ENCODE measurements around the gene KRTAP5-4.

Gene KRTAP5-4

DNA sequence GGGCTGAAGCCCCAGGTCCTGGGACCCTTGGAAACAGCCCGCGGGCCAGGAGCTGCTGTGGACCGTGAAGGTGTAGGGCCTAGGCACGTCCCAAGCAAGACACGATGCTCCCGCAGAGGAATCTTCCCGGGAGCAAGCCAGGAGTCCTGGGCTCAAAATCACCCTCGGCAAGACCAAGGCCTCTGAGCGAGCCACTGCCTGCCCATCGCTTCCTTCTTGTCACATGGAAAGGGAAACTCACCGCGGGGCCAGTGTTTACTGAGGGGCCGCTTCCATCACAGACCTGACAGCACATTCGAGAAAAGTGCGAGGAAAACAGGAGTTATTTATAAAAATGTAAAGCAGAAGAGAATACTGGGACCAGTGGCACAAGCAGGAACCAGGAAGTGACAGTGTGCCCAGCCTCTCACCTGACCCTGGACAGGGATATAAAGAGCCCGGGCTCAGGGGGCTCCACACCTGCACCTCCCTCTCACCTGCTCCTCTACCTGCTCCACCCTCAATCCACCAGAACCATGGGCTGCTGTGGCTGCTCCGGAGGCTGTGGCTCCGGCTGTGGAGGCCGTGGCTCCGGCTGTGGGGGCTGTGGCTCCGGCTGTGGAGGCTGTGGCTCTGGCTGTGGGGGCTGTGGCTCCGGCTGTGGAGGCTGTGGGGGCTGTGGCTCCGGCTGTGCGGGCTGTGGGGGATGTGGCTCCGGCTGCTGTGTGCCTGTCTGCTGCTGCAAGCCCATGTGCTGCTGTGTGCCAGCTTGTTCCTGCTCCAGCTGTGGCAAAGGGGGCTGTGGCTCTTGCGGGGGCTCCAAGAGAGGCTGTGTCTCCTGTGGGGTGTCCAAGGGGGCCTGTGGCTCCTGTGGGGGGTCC is 7.6 kb upstream of the KRTAP5-4 start, which contains the start of gene KRTAP5-5:
Gene KRTAP5-5, plus strand, starts transcription at position 450 of the 860 bp plus-strand sequence. Its CDS starts 66 bp downstream, at position 516.
- H3K9ac ChIP-seq (ENCODE audit: low read depth, low read length, poor library complexity, severe bottlenecking), result no peak within 1 kb of the TSS
- H2AFZ ChIP-seq (ENCODE audit: low read length), result no peak within 1 kb of the TSS
- no peaks in the 10 kb centered on the region for H3K27me3 ChIP-seq (ENCODE audit: insufficient read depth, low read length, poor library complexity, severe bottlenecking)
- no peaks in the 10 kb centered on the region for H3K4me1 ChIP-seq (ENCODE audit: insufficient read depth, low read length, poor library complexity, severe bottlenecking)
- no peak within 1 kb of the TSS for H3K4me3 ChIP-seq (ENCODE audit: low read length, poor library complexity, severe bottlenecking)
- no peaks in the 10 kb centered on the region for H3K9me3 ChIP-seq (ENCODE audit: insufficient read depth, low read depth, low read length)
- no peaks in the 10 kb centered on the region for H3K36me3 ChIP-seq (ENCODE audit: insufficient read depth, low read length)
- no peak within 1 kb of the TSS for H3K4me2 ChIP-seq (ENCODE audit: low read depth, low read length, poor library complexity, severe bottlenecking)
- H3K79me2 ChIP-seq (ENCODE audit: insufficient read depth, low read length), result no peaks in the 10 kb centered on the region
- no peaks in the 10 kb centered on the region for H4K20me1 ChIP-seq (ENCODE audit: insufficient read depth, low read length, poor library complexity, severe bottlenecking)
- TF ChIP-seq EZH2phosphoT487 (IDR thresholded peaks at IDR 0.05; ENCODE audit: borderline replicate concordance), result no peak
- TF ChIP-seq, protein P1, sequence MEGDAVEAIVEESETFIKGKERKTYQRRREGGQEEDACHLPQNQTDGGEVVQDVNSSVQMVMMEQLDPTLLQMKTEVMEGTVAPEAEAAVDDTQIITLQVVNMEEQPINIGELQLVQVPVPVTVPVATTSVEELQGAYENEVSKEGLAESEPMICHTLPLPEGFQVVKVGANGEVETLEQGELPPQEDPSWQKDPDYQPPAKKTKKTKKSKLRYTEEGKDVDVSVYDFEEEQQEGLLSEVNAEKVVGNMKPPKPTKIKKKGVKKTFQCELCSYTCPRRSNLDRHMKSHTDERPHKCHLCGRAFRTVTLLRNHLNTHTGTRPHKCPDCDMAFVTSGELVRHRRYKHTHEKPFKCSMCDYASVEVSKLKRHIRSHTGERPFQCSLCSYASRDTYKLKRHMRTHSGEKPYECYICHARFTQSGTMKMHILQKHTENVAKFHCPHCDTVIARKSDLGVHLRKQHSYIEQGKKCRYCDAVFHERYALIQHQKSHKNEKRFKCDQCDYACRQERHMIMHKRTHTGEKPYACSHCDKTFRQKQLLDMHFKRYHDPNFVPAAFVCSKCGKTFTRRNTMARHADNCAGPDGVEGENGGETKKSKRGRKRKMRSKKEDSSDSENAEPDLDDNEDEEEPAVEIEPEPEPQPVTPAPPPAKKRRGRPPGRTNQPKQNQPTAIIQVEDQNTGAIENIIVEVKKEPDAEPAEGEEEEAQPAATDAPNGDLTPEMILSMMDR (conservative IDR thresholded peaks at IDR 0.05; ENCODE audit: low read length), result no peak
- H3K9me2 ChIP-seq (replicated peaks; ENCODE audit: low read depth, low read length), result no peaks in the 10 kb centered on the region
- H3F3A ChIP-seq (ENCODE audit: low read depth), result no peaks in the 10 kb centered on the region

DNA sequence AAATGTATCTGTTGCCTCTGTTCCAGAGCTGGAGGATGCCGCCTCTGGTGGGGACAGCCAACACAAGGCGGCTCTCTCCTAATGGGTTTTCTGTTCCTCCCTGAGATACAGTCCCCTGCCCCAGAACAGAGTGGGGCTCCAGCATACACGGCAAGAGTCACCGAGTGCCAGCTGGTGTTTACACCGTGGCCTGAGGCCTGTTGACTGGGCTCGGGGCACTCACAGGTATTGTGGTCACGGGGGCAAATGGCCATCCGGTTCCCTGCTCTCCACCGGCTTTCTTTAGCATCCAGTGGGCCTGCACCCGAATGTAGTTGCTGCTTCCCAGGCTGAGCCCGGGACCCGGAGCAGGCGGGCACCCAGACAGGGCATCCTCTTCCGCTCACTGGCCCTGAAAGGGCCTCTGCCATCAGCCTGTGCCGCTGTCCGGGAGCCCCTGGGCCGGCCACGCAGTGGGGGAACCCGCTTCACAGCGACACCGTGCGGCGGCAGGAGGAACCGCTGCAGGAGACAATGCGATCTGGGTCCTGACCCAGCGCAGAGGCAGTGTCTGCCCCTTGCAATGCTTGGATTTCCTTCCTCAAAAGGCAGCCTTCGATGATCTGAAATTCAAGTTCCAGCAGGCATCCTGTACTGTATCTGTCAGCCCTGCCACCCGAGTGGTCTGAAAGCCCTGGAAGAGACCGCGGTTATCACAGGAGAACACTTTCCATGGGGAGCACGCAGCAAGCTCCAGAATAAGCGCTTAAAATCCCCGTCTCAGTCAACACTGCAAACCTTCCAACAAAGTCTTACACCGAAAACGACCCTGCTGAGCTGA is 6.8 kb upstream of the KRTAP5-4 start:
- Histone ChIP-seq H3K9me2 (replicated peaks; ENCODE audit: low read depth, low read length) (no peaks in the 10 kb centered on the region), H3K9me3 (ENCODE audit: insufficient read depth, low read depth, low read length) (no peaks in the 10 kb centered on the region), H3K4me3 (ENCODE audit: low read length, poor library complexity, severe bottlenecking) (no peak overlapping the region), H3K9ac (ENCODE audit: low read depth, low read length, poor library complexity, severe bottlenecking) (no peak overlapping the region), H3K79me2 (ENCODE audit: insufficient read depth, low read length) (no peaks in the 10 kb centered on the region), H3K36me3 (ENCODE audit: insufficient read depth, low read length) (no peaks in the 10 kb centered on the region), H2AFZ (ENCODE audit: low read length) (no peak overlapping the region), H3K27me3 (ENCODE audit: insufficient read depth, low read length, poor library complexity, severe bottlenecking) (no peaks in the 10 kb centered on the region), H4K20me1 (ENCODE audit: insufficient read depth, low read length, poor library complexity, severe bottlenecking) (no peaks in the 10 kb centered on the region), H3K4me2 (ENCODE audit: low read depth, low read length, poor library complexity, severe bottlenecking) (no peak overlapping the region), H3F3A (ENCODE audit: low read depth) (no peaks in the 10 kb centered on the region), H3K4me1 (ENCODE audit: insufficient read depth, low read length, poor library complexity, severe bottlenecking) (no peaks in the 10 kb centered on the region)
- no peak for TF ChIP-seq EZH2phosphoT487 (IDR thresholded peaks at IDR 0.05; ENCODE audit: borderline replicate concordance)
- TF ChIP-seq, protein P1 (conservative IDR thresholded peaks at IDR 0.05; ENCODE audit: low read length), result peak; percentile 85

DNA sequence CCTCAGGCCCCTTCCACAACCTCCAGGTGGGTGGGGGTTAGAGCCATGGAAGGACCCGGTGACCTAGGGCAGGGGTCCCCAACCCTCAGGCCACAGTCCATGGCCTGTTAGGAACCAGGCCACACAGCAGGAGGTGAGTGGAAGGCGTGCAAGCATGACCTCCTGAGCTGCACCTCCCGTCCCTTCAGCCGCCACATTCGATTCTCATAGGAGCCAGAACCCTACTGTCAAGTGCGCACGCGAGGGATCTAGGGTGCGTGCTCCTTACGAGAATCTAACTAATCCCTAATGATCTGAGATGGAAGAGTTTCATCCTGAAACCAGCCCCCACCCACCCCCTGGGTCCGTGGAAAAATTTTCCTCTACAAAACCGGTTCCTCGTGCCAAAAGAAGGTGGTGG is 3.6 kb upstream of the KRTAP5-4 start:
- H3K36me3 ChIP-seq (ENCODE audit: insufficient read depth, low read length), result no peaks in the 10 kb centered on the region
- no peak overlapping the region for H3K4me3 ChIP-seq (ENCODE audit: low read length, poor library complexity, severe bottlenecking)
- H3K9me2 ChIP-seq (replicated peaks; ENCODE audit: low read depth, low read length), result no peaks in the 10 kb centered on the region
- H3F3A ChIP-seq (ENCODE audit: low read depth), result no peaks in the 10 kb centered on the region
- no peak overlapping the region for H3K4me2 ChIP-seq (ENCODE audit: low read depth, low read length, poor library complexity, severe bottlenecking)
- H3K4me1 ChIP-seq (ENCODE audit: insufficient read depth, low read length, poor library complexity, severe bottlenecking), result no peaks in the 10 kb centered on the region
- H3K79me2 ChIP-seq (ENCODE audit: insufficient read depth, low read length), result no peaks in the 10 kb centered on the region
- H4K20me1 ChIP-seq (ENCODE audit: insufficient read depth, low read length, poor library complexity, severe bottlenecking), result no peaks in the 10 kb centered on the region
- H3K9me3 ChIP-seq (ENCODE audit: insufficient read depth, low read depth, low read length), result no peaks in the 10 kb centered on the region
- H3K27me3 ChIP-seq (ENCODE audit: insufficient read depth, low read length, poor library complexity, severe bottlenecking), result no peaks in the 10 kb centered on the region
- no peak overlapping the region for H3K9ac ChIP-seq (ENCODE audit: low read depth, low read length, poor library complexity, severe bottlenecking)
- H2AFZ ChIP-seq (ENCODE audit: low read length), result no peak overlapping the region
- TF ChIP-seq, protein P1 (conservative IDR thresholded peaks at IDR 0.05; ENCODE audit: low read length), result no peak
- TF ChIP-seq EZH2phosphoT487 (IDR thresholded peaks at IDR 0.05; ENCODE audit: borderline replicate concordance), result no peak
